Measurements from ENCODE around the gene GRK5. TPM values are rescaled to one million over a fixed set of nuclear protein-coding genes. Genes with fewer than 3 reads are reported as not detected.
"Not testable (repeated sequence)": the region's sequence is repeated elsewhere in the genome, so short reads cannot be mapped to it uniquely, and the experiment has no call there.

Gene GRK5
- total RNA-seq, 2 experiments from 2014 or later = 21.2 to 24.8 TPM

DNA sequence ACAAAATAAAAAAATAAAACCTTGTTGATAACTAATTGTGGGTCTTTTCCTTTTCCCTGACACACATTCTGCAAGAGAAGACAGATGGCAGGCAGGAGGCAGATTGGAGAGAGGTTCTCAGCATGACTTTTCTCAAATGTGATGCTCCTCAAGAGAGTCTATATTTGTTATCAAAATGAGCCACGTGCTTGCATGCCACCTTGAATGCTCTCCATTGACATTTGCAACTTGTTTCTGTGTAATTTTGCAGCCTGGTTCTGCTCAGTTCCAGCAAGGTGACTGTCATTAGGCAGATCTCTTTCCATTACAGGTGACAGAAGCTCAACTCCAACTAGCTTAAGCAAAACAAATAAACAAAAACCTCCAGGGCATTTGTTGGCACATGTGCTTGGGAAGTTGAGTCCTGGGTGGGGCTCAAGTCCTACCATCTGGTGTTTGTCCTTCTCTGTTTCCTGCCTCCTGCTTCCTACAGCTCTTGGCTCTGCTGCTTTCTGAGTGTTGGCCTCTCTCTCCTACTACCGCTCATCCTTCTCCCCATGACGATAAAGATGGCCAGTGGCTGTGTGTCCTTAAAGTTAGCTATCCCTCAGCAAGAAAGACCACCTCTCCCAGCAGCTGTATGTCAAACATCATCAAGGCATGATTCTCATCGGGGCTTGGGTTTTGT, 56.7 kb downstream of the GRK5 start:
- Mint-ChIP-seq H3K4me3 (no peak overlapping the region), H3K27me3 (no peaks in the 10 kb centered on the region), H3K9me3 (ENCODE audit: low read depth) (no peaks in the 10 kb centered on the region), H3K36me3 (ENCODE audit: low read depth) (peaks cover 7% of the 10 kb centered on the region), H3K27ac (no peak overlapping the region), H3K4me1 (peaks cover 18% of the 10 kb centered on the region)
- CTCF ChIA-PET = no interaction called here
- DNase-seq = no peak
- ATAC-seq = no peak
- POLR2A ChIA-PET = interaction anchor here (0.6 kb wide), 1 partner anchor 389 kb away, joined by 3 read pairs; no protein-coding TSS in a partner anchor
- intact Hi-C loops (cut with DNase I, micrococcal nuclease) = no loop called here

GRCh38 chr10:119265691-119266090, 58.3 kb downstream of the GRK5 start:
- no peak for DNase-seq
- Mint-ChIP-seq H3K9me3 (ENCODE audit: low read depth) (no peaks in the 10 kb centered on the region), H3K27ac (no peak overlapping the region), H3K36me3 (ENCODE audit: low read depth) (peaks cover 7% of the 10 kb centered on the region), H3K4me1 (peaks cover 33% of the 10 kb centered on the region), H3K27me3 (no peaks in the 10 kb centered on the region), H3K4me3 (no peak overlapping the region)
- ChIA-PET POLR2A (no interaction called here), CTCF (no interaction called here)
- no peak for ATAC-seq
- intact Hi-C loops (cut with DNase I, micrococcal nuclease) = no loop called here

GRCh38 chr10:119267384-119267783, 60.0 kb downstream of the GRK5 start:
- DNase-seq = no peak
- intact Hi-C loops (cut with DNase I, micrococcal nuclease) = no loop called here
- H3K27ac Mint-ChIP-seq = no peak overlapping the region
- peaks cover 49% of the 10 kb centered on the region for H3K4me1 Mint-ChIP-seq
- CTCF ChIA-PET = interaction anchor here (0.7 to 3.0 kb wide), 2 partner anchors 60 to 149 kb away, joined by 3 to 11 read pairs; partner anchors contain the start of gene GRK5
- no peaks in the 10 kb centered on the region for H3K9me3 Mint-ChIP-seq (ENCODE audit: low read depth)
- POLR2A ChIA-PET = no interaction called here
- no peaks in the 10 kb centered on the region for H3K27me3 Mint-ChIP-seq
- no peak overlapping the region for H3K4me3 Mint-ChIP-seq
- no peak for ATAC-seq
- H3K36me3 Mint-ChIP-seq (ENCODE audit: low read depth) = peaks cover 2% of the 10 kb centered on the region

DNA sequence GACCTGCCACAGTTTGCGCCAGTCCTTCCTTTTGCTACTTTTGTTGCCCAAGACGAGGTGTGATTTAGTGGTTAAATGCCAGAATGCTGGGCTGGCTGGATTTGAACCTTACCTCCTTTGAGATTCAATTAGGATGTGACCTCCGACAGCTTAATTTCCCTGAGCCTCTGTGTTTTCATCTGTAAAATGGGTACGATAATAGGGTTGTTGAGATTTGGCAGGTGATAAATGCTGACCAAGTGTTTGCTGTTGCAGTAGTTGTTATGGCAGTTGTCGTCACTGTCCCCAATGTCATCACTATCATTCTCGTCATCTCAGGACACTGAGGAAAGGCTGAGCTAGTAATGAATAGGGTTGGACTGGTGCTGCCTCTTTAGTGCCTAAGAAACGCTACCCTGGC, 61.1 kb downstream of the GRK5 start:
- no peak for DNase-seq
- Mint-ChIP-seq H3K27me3 (no peaks in the 10 kb centered on the region), H3K36me3 (ENCODE audit: low read depth) (no peaks in the 10 kb centered on the region), H3K9me3 (ENCODE audit: low read depth) (no peaks in the 10 kb centered on the region), H3K4me3 (no peak overlapping the region), H3K4me1 (peaks cover 49% of the 10 kb centered on the region), H3K27ac (peak overlapping the region; percentile 96)
- ChIA-PET POLR2A (no interaction called here), CTCF (interaction anchor here (0.7 to 3.0 kb wide), 6 partner anchors 9 to 95 kb away, joined by 3 to 11 read pairs (median 3); partner anchors contain the start of gene GRK5)
- intact Hi-C loops (cut with DNase I, micrococcal nuclease) = loop anchor here in 1 of 2 experiments (2.0 kb wide), 1 partner anchor 62 kb away; the partner anchor contains the start of gene GRK5
- ATAC-seq = no peak

DNA sequence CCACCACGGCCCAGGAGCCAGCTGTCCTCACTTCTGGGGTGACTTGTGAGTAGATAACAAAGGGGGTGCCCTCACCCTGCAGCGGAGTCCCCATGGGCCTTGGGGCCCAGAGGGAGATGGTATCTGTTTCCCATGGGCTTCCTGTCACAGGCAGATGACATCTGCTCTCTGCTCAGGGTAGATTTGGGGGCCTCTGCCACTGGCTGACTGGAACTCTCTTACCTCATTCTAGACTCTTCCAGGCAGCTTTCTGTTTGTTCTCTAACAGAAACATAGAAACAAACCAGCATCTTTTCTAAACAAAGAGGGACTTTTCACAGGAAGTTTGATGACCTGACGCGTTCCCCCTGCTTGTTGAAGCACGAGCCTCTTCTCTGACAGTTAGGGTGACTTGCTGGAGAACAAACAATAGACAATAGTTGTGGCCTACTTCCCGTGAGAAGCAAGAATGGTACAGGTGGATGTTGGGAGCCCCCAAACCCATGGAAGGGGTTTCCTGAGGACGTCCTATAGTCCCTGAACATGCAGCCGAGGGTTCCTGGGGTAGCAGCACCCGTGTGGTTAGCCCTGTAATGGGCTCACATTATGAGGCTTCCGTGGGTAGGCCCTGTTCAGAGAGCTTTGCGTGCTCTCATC, 61.6 kb downstream of the GRK5 start:
- POLR2A ChIA-PET = no interaction called here
- peak; percentile 72 for DNase-seq
- ATAC-seq = peak; percentile 86
- Mint-ChIP-seq H3K9me3 (ENCODE audit: low read depth) (no peaks in the 10 kb centered on the region), H3K27ac (peak overlapping the region; percentile 96), H3K36me3 (ENCODE audit: low read depth) (no peaks in the 10 kb centered on the region), H3K4me3 (peak overlapping the region; percentile 5), H3K4me1 (peaks cover 49% of the 10 kb centered on the region), H3K27me3 (no peaks in the 10 kb centered on the region)
- CTCF ChIA-PET = interaction anchor here (0.7 to 3.0 kb wide), 6 partner anchors 9 to 94 kb away, joined by 3 to 11 read pairs (median 3); partner anchors contain the start of gene GRK5
- intact Hi-C loops (cut with DNase I, micrococcal nuclease) = loop anchor here (1.0 to 2.0 kb wide), 4 partner anchors 32 to 62 kb away; partner anchors contain the start of gene GRK5 (in 2 of the 2)

GRCh38 chr10:119269737-119270136, 62.4 kb downstream of the GRK5 start:
- Mint-ChIP-seq H3K4me3 (no peak overlapping the region), H3K9me3 (ENCODE audit: low read depth) (no peaks in the 10 kb centered on the region), H3K27ac (peak overlapping the region; percentile 96), H3K36me3 (ENCODE audit: low read depth) (no peaks in the 10 kb centered on the region), H3K4me1 (peaks cover 52% of the 10 kb centered on the region), H3K27me3 (no peaks in the 10 kb centered on the region)
- ChIA-PET POLR2A (no interaction called here), CTCF (interaction anchor here (1.2 to 3.0 kb wide), 2 partner anchors 16 to 63 kb away, joined by 3 to 11 read pairs; partner anchors contain the start of gene GRK5)
- ATAC-seq (no peak), DNase-seq (no peak)
- intact Hi-C loops (cut with DNase I, micrococcal nuclease) = loop anchor here (1.0 to 2.0 kb wide), 4 partner anchors 32 to 63 kb away; partner anchors contain the start of gene GRK5 (in 2 of the 2)

DNA sequence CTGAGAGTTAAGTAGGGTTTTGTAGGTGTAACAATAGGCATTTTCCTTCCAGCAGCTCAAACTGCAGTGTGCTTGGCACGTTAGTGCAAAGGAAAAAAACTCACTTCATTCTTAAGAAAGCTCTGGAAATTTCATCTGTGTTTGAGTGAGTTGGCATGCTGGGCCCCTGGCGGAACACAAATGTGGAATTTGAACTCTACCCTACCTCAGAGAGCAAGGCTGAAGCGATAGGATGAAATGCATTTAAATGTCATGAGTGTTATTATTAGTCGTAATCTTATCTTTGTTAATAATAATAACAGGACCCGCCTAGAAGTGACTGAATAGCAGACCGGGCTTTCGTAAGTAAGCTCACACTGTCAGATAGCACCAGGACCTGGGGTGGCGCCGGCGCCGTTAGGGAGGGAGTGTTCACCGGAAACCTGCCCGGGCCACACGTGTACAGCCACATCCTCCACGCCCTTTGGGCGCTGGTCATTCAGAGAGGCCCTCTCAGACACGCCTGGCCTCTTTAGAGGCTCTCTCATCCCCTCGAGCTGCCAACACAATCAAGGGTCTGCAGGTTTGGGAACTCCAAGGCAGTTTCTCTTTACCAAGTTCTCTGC, 63.5 kb downstream of the GRK5 start:
- Mint-ChIP-seq H3K4me1 (peaks cover 58% of the 10 kb centered on the region), H3K36me3 (ENCODE audit: low read depth) (no peaks in the 10 kb centered on the region), H3K9me3 (ENCODE audit: low read depth) (no peaks in the 10 kb centered on the region), H3K4me3 (peak overlapping the region; percentile 34), H3K27me3 (no peaks in the 10 kb centered on the region), H3K27ac (peak overlapping the region; percentile 77)
- POLR2A ChIA-PET = interaction anchor here (0.6 to 1.1 kb wide), 2 partner anchors 31 to 35 kb away, joined by 3 to 5 read pairs; no protein-coding TSS in a partner anchor
- DNase-seq (peak; percentile 78), ATAC-seq (peak; percentile 59)
- intact Hi-C loops (cut with DNase I, micrococcal nuclease) = no loop called here
- CTCF ChIA-PET = interaction anchor here (0.6 to 1.6 kb wide), 8 partner anchors 11 to 124 kb away, joined by 3 to 7 read pairs (median 3); no protein-coding TSS in a partner anchor

GRCh38 chr10:119272338-119272734, 65.0 kb downstream of the GRK5 start:
- intact Hi-C loops (cut with DNase I, micrococcal nuclease); ATAC-seq; DNase-seq; H3K27ac Mint-ChIP-seq; H3K36me3 Mint-ChIP-seq (ENCODE audit: low read depth); H3K27me3 Mint-ChIP-seq; H3K4me3 Mint-ChIP-seq; POLR2A ChIA-PET; H3K9me3 Mint-ChIP-seq (ENCODE audit: low read depth): not testable (repeated sequence)
- peaks cover 59% of the 10 kb centered on the region for H3K4me1 Mint-ChIP-seq
- CTCF ChIA-PET = interaction anchor here (0.5 to 1.4 kb wide), 4 partner anchors 17 to 119 kb away, joined by 3 read pairs; no protein-coding TSS in a partner anchor

DNA sequence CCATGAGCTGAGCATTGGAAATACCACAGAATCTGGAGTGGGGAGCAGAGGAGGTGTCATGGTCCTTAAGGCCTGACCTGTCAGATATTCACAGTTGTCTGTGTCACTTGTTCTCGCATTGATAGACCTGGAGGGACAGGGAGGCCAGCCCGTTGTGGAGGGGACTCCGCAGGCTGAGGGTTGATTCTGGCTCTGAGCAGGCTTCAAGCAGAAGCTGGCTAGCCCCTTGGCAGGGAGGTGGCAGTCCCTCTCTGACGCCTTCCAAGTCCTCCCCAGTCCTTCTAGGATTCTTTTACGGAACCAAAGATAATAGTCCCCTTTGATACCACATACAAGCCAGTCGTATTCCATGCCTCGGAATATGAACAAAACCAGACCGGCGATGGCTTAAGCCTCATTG, 65.4 kb downstream of the GRK5 start:
- no peaks in the 10 kb centered on the region for H3K36me3 Mint-ChIP-seq (ENCODE audit: low read depth)
- H3K9me3 Mint-ChIP-seq (ENCODE audit: low read depth) = no peaks in the 10 kb centered on the region
- ATAC-seq = no peak
- intact Hi-C loops (cut with DNase I, micrococcal nuclease) = no loop called here
- no peaks in the 10 kb centered on the region for H3K27me3 Mint-ChIP-seq
- no peak overlapping the region for H3K4me3 Mint-ChIP-seq
- ChIA-PET CTCF (interaction anchor here (0.5 to 1.4 kb wide), 6 partner anchors 10 to 453 kb away, joined by 3 read pairs; partner anchors contain the start of gene INPP5F), POLR2A (no interaction called here)
- peaks cover 58% of the 10 kb centered on the region for H3K4me1 Mint-ChIP-seq
- DNase-seq = no peak
- H3K27ac Mint-ChIP-seq = no peak overlapping the region

DNA sequence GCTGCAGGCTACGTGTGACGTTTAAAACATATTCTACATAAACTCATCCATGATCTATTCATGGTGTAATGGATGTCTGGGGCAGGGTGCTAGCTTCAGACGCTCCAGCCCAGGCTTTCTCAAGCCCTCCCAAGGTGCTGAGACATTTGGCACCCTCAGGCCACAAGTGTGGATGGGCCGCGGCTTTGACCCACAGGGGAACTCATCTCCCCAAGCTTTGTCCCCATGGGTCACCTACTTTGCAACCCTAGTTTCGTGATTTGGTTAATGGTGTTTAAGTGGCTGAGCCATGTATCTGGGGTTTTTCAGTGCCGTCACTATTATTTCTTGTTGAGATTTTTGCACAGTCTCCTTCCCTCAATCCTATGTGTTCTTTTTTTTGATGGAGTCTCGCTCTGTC, 66.0 kb downstream of the GRK5 start:
- no peak overlapping the region for H3K4me3 Mint-ChIP-seq
- no peaks in the 10 kb centered on the region for H3K9me3 Mint-ChIP-seq (ENCODE audit: low read depth)
- DNase-seq (no peak), ATAC-seq (no peak)
- no peak overlapping the region for H3K27ac Mint-ChIP-seq
- intact Hi-C loops (cut with DNase I, micrococcal nuclease) = no loop called here
- POLR2A ChIA-PET = no interaction called here
- H3K36me3 Mint-ChIP-seq (ENCODE audit: low read depth) = no peaks in the 10 kb centered on the region
- CTCF ChIA-PET = interaction anchor here (0.6 to 1.4 kb wide), 4 partner anchors 10 to 452 kb away, joined by 3 read pairs; partner anchors contain the start of gene INPP5F
- no peaks in the 10 kb centered on the region for H3K27me3 Mint-ChIP-seq
- peaks cover 52% of the 10 kb centered on the region for H3K4me1 Mint-ChIP-seq

GRCh38 chr10:119274519-119275045, 67.2 kb downstream of the GRK5 start:
- no peaks in the 10 kb centered on the region for H3K9me3 Mint-ChIP-seq (ENCODE audit: low read depth)
- POLR2A ChIA-PET = interaction anchor here (0.7 kb wide), 1 partner anchor 24 kb away, joined by 3 read pairs; no protein-coding TSS in a partner anchor
- no peak overlapping the region for H3K4me3 Mint-ChIP-seq
- H3K27ac Mint-ChIP-seq = no peak overlapping the region
- peaks cover 40% of the 10 kb centered on the region for H3K4me1 Mint-ChIP-seq
- ATAC-seq (no peak), DNase-seq (no peak)
- intact Hi-C loops (cut with DNase I, micrococcal nuclease) = no loop called here
- H3K27me3 Mint-ChIP-seq = no peaks in the 10 kb centered on the region
- no peaks in the 10 kb centered on the region for H3K36me3 Mint-ChIP-seq (ENCODE audit: low read depth)
- CTCF ChIA-PET = interaction anchor here (0.6 to 0.7 kb wide), 2 partner anchors 139 to 308 kb away, joined by 3 read pairs; no protein-coding TSS in a partner anchor

Measured in activated CD4-positive, alpha-beta T cell treated with anti-CD3 and anti-CD28 coated beads for 36 hours (primary cell).